Activated effector memory CD4-positive, alpha-beta T cell treated with anti-CD3 and anti-CD28 coated beads, Interleukin-2, amount 50 U/mL, for 16 hours (primary cell): Measurements from ENCODE around the gene CASP5.

Experiments used
- DNase-seq: peaks from one replicate; pipeline ENCODE4 v3.0.0-alpha.2; 2020

CASP5 gene

GRCh38 chr11:104964247-104964646 lies 58.7 kb downstream of the CASP5 start:
- DNase-seq: no peak

GRCh38 chr11:104962852-104963251 lies 60.1 kb downstream of the CASP5 start:
- no peak for DNase-seq

GRCh38 chr11:104957280-104957679 lies 65.7 kb downstream of the CASP5 start:
- DNase-seq: no peak

DNA sequence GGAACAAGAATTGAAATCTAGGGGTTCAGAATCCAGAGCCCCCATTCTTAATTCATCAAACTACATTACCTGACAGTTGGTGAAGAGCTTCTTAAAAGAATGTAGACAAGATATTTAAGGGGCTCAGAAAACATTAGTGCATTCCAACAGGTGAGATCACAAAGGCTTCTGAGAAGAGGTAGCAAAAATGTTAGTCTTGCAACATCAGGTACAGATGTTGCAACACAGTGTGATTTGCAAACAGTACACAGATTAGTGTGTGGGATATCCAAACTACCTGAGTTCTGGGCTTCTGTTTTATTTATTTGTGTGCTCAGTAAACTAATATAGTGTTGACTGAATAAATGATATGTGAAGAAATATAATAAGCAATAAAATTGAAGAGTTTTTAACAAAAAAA lies 66.4 kb downstream of the CASP5 start:
- DNase-seq: no peak

GRCh38 chr11:104946907-104947306 lies 76.1 kb downstream of the CASP5 start:
- no peak for DNase-seq
